Nephron (organoid): ENCODE measurements around the gene ZBTB20.

ENCODE experiments used
- H3K27ac Mint-ChIP-seq, 3 experiments: 2 replicates each; pipeline ENCODE4 v1.8.0; 2020; ENCODE audit warnings: mixed read lengths in 3 of 3, mild to moderate bottlenecking in 2 of 3, moderate library complexity in 1 of 3
- H3K27me3 Mint-ChIP-seq: 2 replicates; pipeline ENCODE4 v1.8.0; 2021; ENCODE audit warnings: low read depth, mild to moderate bottlenecking, moderate library complexity, mixed read lengths
- H3K36me3 Mint-ChIP-seq: 2 replicates; pipeline ENCODE4 v1.8.0; 2020; ENCODE audit warnings: low read depth, mixed read lengths
- H3K4me1 Mint-ChIP-seq: 2 replicates; pipeline ENCODE4 v1.8.0; 2020; ENCODE audit warnings: mixed read lengths
- H3K4me3 Mint-ChIP-seq, 3 experiments: 2 replicates each; pipeline ENCODE4 v1.8.0; 2020; ENCODE audit warnings: mild to moderate bottlenecking in 3 of 3, mixed read lengths in 3 of 3, moderate library complexity in 2 of 3
- H3K9me3 Mint-ChIP-seq: 2 replicates; pipeline ENCODE4 v1.8.0; 2020; ENCODE audit warnings: mixed read lengths
- TF ChIP-seq, protein P1 (sequence below), 3 experiments: fragments of 200-600 bp; sonication (generic); IDR thresholded peaks; one replicate each; pipeline ENCODE4 v1.5.0; 2021; ENCODE audit warnings: antibody characterized with exemption in 3 of 3; ENCODE audit not compliant: unreplicated experiment in 3 of 3

Gene ZBTB20

DNA sequence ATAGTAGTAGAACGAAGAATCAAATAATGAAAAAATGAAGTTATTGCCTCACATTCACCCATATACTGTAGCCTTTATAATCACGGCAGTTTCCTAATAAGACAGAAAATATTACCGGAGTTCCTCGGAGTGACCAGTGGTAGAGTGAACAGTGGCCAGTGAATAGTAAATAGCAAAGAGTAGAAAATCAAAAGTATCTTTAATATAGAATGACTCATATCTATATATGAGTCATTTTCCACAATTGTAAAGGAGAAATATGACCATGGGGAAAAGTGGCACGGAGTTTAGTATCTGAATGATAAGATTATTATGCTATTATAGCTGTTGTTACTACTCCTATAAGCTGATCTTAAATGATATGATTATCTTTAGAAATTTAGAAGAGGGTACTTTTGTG is 38.5 kb downstream of the ZBTB20 start:
- TF ChIP-seq, protein P1, sequence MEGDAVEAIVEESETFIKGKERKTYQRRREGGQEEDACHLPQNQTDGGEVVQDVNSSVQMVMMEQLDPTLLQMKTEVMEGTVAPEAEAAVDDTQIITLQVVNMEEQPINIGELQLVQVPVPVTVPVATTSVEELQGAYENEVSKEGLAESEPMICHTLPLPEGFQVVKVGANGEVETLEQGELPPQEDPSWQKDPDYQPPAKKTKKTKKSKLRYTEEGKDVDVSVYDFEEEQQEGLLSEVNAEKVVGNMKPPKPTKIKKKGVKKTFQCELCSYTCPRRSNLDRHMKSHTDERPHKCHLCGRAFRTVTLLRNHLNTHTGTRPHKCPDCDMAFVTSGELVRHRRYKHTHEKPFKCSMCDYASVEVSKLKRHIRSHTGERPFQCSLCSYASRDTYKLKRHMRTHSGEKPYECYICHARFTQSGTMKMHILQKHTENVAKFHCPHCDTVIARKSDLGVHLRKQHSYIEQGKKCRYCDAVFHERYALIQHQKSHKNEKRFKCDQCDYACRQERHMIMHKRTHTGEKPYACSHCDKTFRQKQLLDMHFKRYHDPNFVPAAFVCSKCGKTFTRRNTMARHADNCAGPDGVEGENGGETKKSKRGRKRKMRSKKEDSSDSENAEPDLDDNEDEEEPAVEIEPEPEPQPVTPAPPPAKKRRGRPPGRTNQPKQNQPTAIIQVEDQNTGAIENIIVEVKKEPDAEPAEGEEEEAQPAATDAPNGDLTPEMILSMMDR (IDR thresholded peaks at IDR 0.05; ENCODE audit: unreplicated experiment in 3 of 3): no peak

DNA sequence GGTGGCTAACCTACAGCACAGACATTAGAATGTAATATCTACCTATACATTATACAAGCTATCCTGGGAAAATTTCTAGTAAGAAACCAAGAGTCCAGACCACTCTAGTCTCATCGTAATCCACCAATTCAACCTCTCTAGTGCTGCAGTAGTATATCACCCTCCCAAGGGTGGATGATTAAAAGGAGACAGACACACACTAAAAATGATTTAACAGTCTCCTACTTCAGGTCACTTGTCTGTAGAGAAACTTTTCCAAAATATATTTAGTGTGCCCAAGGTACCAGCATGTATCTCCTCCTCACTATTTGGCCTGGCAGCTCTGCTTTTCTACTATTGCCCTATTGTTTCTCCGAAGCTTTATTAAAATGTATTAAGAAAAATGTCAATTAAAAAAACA is 45.0 kb downstream of the ZBTB20 start:
- H3K4me3 Mint-ChIP-seq: peak overlapping the region in 2 of 3 experiments; percentile 32 to 40
- H3K27me3 Mint-ChIP-seq: no peaks in the 10 kb centered on the region
- peaks cover 33% of the 10 kb centered on the region for H3K4me1 Mint-ChIP-seq
- peaks cover 24% of the 10 kb centered on the region for H3K36me3 Mint-ChIP-seq
- TF ChIP-seq, protein P1 (IDR thresholded peaks at IDR 0.05; ENCODE audit: unreplicated experiment in 3 of 3): no peak
- H3K9me3 Mint-ChIP-seq: peaks cover 9% of the 10 kb centered on the region
- peak overlapping the region in 2 of 3 experiments; percentile 31 to 92 for H3K27ac Mint-ChIP-seq

More for the DNA sequence above, 38.5 kb downstream of the ZBTB20 start:
- Mint-ChIP-seq H3K27ac (no peak overlapping the region), H3K4me3 (no peak overlapping the region), H3K27me3 (no peaks in the 10 kb centered on the region), H3K36me3 (peaks cover 21% of the 10 kb centered on the region), H3K4me1 (no peaks in the 10 kb centered on the region), H3K9me3 (peaks cover 9% of the 10 kb centered on the region)

DNA sequence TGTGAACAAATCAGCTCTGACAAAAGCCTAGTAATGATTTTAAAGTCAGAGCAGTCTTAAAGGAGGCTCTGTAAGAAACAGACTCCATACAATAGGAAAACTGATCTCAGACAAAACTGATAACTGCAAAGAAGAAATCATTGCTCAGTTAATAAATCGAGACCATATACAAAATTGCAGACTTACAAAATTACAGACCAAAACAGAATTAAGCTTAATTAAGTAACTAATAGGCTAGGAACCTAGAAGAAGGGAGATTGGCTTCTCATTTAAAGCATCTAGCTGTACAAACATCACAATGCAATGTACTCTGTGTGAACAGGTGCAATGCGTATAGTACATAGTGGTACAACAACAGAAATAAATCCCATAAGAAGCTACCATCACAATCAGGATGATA is 46.3 kb downstream of the ZBTB20 start:
- TF ChIP-seq, protein P1 (IDR thresholded peaks at IDR 0.05; ENCODE audit: unreplicated experiment in 3 of 3): no peak
- peaks cover 24% of the 10 kb centered on the region for H3K36me3 Mint-ChIP-seq
- H3K27ac Mint-ChIP-seq: peak overlapping the region; percentile 92 to 95 (median 93)
- H3K4me3 Mint-ChIP-seq: peak overlapping the region; percentile 75 to 82 (median 82)
- H3K4me1 Mint-ChIP-seq: peaks cover 33% of the 10 kb centered on the region
- H3K27me3 Mint-ChIP-seq: no peaks in the 10 kb centered on the region
- peaks cover 9% of the 10 kb centered on the region for H3K9me3 Mint-ChIP-seq

DNA sequence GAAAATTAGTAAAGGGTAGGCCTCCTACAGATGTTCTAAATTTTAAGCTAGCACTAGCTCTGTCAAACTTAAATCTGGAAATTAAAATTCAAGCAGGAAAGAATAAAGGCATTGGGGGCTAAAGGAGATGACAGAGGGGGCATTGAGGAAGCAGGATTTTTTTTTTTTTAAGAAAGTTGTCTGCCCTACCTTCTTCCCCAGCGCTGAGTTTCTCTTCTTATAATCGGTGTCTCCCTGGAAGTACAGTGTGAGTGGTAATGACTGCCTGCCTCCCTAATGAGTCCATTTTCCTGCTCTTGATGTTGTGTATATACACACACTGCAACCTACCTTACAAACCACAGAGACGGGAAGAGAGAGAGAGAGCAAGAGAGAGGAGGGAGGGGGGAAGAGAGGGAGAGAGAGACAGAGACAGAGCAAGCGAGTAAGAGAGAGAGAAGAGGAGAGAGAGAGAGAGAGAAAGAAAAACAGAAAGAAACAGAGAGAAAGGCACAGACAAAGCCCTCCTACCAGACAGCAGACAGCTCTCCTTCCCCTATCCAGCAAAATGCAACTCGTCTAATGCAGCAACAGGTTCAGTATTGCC is 47.0 kb downstream of the ZBTB20 start:
- Mint-ChIP-seq H3K4me1 (peaks cover 33% of the 10 kb centered on the region), H3K27me3 (no peaks in the 10 kb centered on the region), H3K36me3 (peaks cover 20% of the 10 kb centered on the region), H3K9me3 (peaks cover 9% of the 10 kb centered on the region), H3K4me3 (peak overlapping the region; percentile 75 to 82 (median 82)), H3K27ac (peak overlapping the region; percentile 92 to 95 (median 93))
- TF ChIP-seq, protein P1 (IDR thresholded peaks at IDR 0.05; ENCODE audit: unreplicated experiment in 3 of 3): no peak

DNA sequence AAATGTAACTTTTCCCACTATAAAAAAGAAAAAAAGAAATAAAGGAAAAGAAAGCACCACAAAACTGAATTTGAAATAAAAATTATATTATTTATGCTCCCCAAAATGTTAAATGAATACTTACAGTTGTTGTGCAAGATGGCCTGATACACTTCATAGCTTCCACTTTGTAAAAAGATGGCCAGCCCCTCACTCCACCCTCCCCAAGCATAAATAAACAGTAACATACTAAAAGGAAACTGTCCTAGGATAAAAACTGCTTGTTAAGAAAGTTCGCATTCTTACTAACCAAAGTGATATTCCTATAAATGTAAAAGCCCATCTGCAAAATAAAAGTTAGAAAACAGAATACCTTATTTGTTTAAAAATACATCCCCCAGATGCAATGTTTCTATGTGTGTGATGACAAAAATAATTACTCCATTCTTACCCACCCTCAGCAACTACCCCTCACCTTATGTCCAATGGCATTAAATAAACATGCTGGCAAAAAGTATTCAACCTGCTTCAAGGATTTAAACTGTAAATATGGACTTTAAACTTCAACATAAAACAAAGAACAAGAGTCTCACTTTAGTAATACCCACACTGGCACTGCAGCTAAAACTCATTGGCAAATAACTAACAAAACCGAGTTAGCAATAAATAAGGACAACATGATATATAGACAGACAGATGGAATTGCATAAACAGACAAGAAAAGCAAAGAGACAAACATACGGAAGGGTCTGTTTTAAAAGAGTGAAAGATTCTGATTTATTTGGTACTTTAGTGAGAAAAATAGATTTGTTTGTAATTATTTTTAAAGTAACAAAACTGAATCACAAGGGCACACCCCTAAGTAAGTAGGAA is 47.7 kb downstream of the ZBTB20 start:
- peaks cover 6% of the 10 kb centered on the region for H3K9me3 Mint-ChIP-seq
- TF ChIP-seq, protein P1 (IDR thresholded peaks at IDR 0.05; ENCODE audit: unreplicated experiment in 3 of 3): no peak
- peak overlapping the region; percentile 92 to 95 (median 93) for H3K27ac Mint-ChIP-seq
- peak overlapping the region; percentile 75 to 82 (median 82) for H3K4me3 Mint-ChIP-seq
- H3K4me1 Mint-ChIP-seq: peaks cover 33% of the 10 kb centered on the region
- H3K27me3 Mint-ChIP-seq: no peaks in the 10 kb centered on the region
- peaks cover 15% of the 10 kb centered on the region for H3K36me3 Mint-ChIP-seq
